RWPE2 (cell line): Measurements from ENCODE around the gene CACNA1H.

ENCODE experiments used
- ATAC-seq: fragments of 200-7000 bp; cut with Tn5 transposase; 3 replicates; pipeline ENCODE4 v1.9.1; 2021; ENCODE audit warnings: low read depth
- DNase-seq: peaks from one replicate; pipeline ENCODE4 v3.0.0-alpha.2; 2020; ENCODE audit warnings: low spot score
- H3K27ac ChIP-seq: fragments of 450-650 bp; 2 replicates; pipeline ENCODE4 v1.5.1; 2017; ENCODE audit warnings: mild to moderate bottlenecking; ENCODE audit not compliant: poor library complexity, severe bottlenecking
- H3K27me3 ChIP-seq: fragments of 250-450 bp; sonication (Bioruptor Pico); 2 replicates; pipeline ENCODE4 v1.5.1; 2021; ENCODE audit warnings: mild to moderate bottlenecking, moderate library complexity; ENCODE audit not compliant: insufficient read depth, poor library complexity, severe bottlenecking
- H3K36me3 ChIP-seq: fragments of 250-450 bp; sonication (Bioruptor Pico); 2 replicates; pipeline ENCODE4 v1.5.1; 2020; ENCODE audit warnings: low read depth, mild to moderate bottlenecking, moderate library complexity
- H3K4me1 ChIP-seq: fragments of 250-450 bp; sonication (Bioruptor Pico); 2 replicates; pipeline ENCODE4 v1.5.1; 2021; ENCODE audit warnings: mild to moderate bottlenecking, moderate library complexity; ENCODE audit not compliant: insufficient read depth, poor library complexity, severe bottlenecking
- H3K4me3 ChIP-seq: fragments of 250-450 bp; sonication (Bioruptor Pico); 2 replicates; pipeline ENCODE4 v1.5.1; 2021; ENCODE audit warnings: mild to moderate bottlenecking, moderate library complexity; ENCODE audit not compliant: severe bottlenecking
- H3K9me3 ChIP-seq: fragments of 250-450 bp; sonication (Bioruptor Pico); 2 replicates; pipeline ENCODE4 v1.5.1; 2021; ENCODE audit warnings: mild to moderate bottlenecking, moderate library complexity; ENCODE audit not compliant: severe bottlenecking
- TF ChIP-seq, protein P1 (sequence below): fragments of 450-650 bp; IDR thresholded peaks from one replicate; pipeline ENCODE4 v1.5.1; 2017; ENCODE audit warnings: mild to moderate bottlenecking, moderate library complexity; ENCODE audit not compliant: poor library complexity, severe bottlenecking

CACNA1H gene

DNA sequence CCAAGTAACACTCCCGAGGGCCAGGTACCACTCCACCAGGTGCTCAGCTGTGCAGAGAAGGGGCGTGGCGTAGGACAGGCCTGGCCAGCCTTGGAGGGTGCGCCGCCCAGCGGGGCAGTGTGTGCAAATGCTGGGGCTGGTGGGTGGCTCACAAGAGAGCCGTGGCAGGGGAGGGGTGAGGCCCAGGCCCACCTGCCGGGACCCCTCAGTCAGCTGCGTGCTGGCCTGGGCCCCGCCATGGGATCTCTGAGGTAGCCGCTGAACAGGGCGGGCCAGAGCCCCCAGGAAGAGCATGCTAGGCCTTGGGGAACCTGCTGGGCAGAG is 63.4 kb downstream of the CACNA1H start:
- Histone ChIP-seq H3K27me3 (no peaks in the 10 kb centered on the region), H3K4me3 (no peak overlapping the region), H3K4me1 (no peaks in the 10 kb centered on the region), H3K9me3 (no peaks in the 10 kb centered on the region), H3K36me3 (no peaks in the 10 kb centered on the region), H3K27ac (no peak overlapping the region)
- TF ChIP-seq, protein P1, sequence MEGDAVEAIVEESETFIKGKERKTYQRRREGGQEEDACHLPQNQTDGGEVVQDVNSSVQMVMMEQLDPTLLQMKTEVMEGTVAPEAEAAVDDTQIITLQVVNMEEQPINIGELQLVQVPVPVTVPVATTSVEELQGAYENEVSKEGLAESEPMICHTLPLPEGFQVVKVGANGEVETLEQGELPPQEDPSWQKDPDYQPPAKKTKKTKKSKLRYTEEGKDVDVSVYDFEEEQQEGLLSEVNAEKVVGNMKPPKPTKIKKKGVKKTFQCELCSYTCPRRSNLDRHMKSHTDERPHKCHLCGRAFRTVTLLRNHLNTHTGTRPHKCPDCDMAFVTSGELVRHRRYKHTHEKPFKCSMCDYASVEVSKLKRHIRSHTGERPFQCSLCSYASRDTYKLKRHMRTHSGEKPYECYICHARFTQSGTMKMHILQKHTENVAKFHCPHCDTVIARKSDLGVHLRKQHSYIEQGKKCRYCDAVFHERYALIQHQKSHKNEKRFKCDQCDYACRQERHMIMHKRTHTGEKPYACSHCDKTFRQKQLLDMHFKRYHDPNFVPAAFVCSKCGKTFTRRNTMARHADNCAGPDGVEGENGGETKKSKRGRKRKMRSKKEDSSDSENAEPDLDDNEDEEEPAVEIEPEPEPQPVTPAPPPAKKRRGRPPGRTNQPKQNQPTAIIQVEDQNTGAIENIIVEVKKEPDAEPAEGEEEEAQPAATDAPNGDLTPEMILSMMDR: no peak
- no peak for ATAC-seq
- DNase-seq: no peak

DNA sequence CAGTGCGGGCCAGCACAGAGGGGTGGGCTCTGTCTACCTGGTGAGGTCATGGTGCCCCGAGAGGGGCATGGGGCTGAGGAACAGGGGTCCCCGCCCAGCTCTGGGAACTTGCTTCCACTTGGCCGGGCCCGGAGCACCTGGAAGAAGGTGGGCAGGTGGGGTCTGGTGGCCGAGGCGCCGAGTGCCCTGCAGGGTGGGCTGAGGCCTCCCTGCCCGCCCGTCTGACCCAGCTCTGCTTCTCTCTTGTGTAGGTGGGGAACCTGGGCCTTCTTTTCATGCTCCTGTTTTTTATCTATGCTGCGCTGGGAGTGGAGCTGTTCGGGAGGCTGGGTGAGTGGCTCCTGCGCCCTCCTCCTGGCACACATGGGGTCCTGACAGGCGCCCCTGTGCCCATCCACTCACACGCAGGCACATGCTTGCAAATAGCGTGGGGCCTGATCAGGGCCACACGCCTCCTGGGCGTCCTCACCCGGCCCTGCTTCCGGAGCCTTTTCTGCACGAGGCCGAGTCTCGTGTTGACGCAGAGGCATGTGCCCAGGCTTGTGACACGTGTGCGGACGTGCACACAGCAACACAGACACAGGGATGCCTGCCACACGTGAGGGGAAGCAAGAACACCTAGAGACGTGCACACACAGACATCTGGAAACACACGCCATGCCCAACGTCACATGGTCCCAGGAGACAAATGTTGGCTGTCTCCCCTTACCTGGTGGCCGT is 63.9 kb downstream of the CACNA1H start:
- Histone ChIP-seq H3K27ac (no peak overlapping the region), H3K4me1 (no peaks in the 10 kb centered on the region), H3K27me3 (no peaks in the 10 kb centered on the region), H3K9me3 (no peaks in the 10 kb centered on the region), H3K36me3 (no peaks in the 10 kb centered on the region), H3K4me3 (no peak overlapping the region)
- no peak for ATAC-seq
- TF ChIP-seq, protein P1: no peak
- DNase-seq: no peak

DNA sequence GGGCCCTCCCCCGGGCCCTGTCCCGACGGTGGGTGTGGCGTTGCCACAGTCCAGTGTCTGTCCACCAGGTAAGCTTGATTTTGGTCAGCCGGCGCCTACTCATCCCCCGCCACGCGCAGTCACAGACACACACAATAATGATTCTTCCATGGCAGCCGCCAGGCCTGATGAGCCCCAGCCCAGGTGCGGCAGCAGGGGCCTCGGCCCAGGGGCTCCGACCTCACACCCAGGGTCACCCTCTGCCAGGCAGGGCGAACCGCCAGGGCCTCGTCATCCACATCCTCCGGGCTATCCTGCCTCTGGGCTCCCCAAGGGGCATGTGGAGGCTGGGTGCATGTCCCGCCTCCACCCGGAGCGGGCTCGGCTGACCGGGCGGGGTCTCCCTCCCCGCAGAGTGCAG is 64.6 kb downstream of the CACNA1H start:
- H3K27me3 ChIP-seq: no peaks in the 10 kb centered on the region
- H3K9me3 ChIP-seq: no peaks in the 10 kb centered on the region
- TF ChIP-seq, protein P1: no peak
- ATAC-seq (no peak), DNase-seq (no peak)
- no peaks in the 10 kb centered on the region for H3K4me1 ChIP-seq
- no peak overlapping the region for H3K4me3 ChIP-seq
- H3K27ac ChIP-seq: no peak overlapping the region
- H3K36me3 ChIP-seq: no peaks in the 10 kb centered on the region

DNA sequence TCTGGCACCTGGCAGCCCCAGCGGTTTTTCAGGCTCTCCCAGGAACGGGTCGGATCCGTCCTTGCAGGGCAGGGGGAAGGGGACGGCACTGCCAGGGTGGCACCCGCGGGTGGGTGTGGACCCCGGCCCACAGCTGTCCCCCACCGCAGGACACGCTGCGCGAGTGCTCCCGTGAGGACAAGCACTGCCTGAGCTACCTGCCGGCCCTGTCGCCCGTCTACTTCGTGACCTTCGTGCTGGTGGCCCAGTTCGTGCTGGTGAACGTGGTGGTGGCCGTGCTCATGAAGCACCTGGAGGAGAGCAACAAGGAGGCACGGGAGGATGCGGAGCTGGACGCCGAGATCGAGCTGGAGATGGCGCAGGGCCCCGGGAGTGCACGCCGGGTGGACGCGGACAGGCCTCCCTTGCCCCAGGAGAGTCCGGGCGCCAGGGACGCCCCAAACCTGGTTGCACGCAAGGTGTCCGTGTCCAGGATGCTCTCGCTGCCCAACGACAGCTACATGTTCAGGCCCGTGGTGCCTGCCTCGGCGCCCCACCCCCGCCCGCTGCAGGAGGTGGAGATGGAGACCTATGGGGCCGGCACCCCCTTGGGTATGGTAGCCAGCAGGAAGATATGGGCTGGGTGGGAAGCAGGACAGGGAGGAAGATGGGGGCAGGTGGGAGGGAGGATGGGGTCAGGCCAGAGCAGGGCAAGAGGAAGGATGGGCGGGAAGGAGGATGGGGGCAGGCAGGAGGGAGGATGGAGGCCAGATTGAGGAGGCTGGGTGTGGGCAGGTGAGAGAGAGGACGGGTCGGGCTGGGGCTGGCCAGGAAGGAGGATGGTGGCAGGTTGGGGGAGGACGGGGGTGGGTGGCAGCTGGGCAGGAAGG is 65.4 kb downstream of the CACNA1H start:
- DNase-seq (no peak), ATAC-seq (no peak)
- Histone ChIP-seq H3K27ac (no peak overlapping the region), H3K36me3 (no peaks in the 10 kb centered on the region), H3K9me3 (no peaks in the 10 kb centered on the region), H3K4me3 (no peak overlapping the region), H3K27me3 (no peaks in the 10 kb centered on the region), H3K4me1 (no peaks in the 10 kb centered on the region)
- TF ChIP-seq, protein P1: no peak
